K562 (cell line): Measurements from ENCODE around the gene TPD52L1. TPM values are rescaled to one million over a fixed set of nuclear protein-coding genes. Genes with fewer than 3 reads are reported as not detected.

Experiments used
- ATAC-seq: fragments of 200-7000 bp; cut with Tn5 transposase; 3 replicates; pipeline ENCODE4 v1.9.1; 2020; ENCODE audit warnings: moderate library complexity
- BruUV-seq: library from RNA; stranded (reverse); fragments of 400-500 nt; replicated peaks from 2 replicates; lab custom pipeline; 2021; lab: Mats Ljungman, UMichigan
- CTCF ChIA-PET: fragments of 300-600 bp; formaldehyde crosslinking; extraction: SDS; loops from one replicate; lab custom pipeline; 2021; ENCODE audit warnings: low intra/inter-chr PET ratio; lab: Yijun Ruan, JAX
- POLR2A ChIA-PET: fragments of 300-600, 350-650 bp; sonication (Branson Sonifier 250); formaldehyde crosslinking; extraction: SDS; loops from one replicate; lab custom pipeline; 2021; ENCODE audit warnings: antibody characterized with exemption, inconsistent platforms; lab: Yijun Ruan, JAX
- DNase-seq, 4 experiments: peaks; one replicate each; pipeline versions ENCODE4 v3.0.0 to v3.0.0-alpha.2; 2011 to 2018; ENCODE audit warnings: low spot score in 3 of 4, mixed read lengths in 3 of 4; ENCODE audit errors: extremely low read depth in 1 of 4
- FAIRE-seq: peaks from 2 replicates; lab custom pipeline; 2011; peaks lifted over from hg19 to GRCh38; lab: Jason Lieb, UNC
- H2AFZ ChIP-seq: 2 replicates; pipeline ENCODE4 v1.6.0; 2011; ENCODE audit warnings: low read depth, low read length, control low read depth, inconsistent platforms
- H3K27ac ChIP-seq: fragments of 200-600 bp; 3 replicates; pipeline ENCODE4 v1.8.0; 2011; ENCODE audit warnings: low read depth, mild to moderate bottlenecking, control low read depth, inconsistent platforms, low read length, moderate library complexity, mixed read lengths; ENCODE audit errors: extremely low read depth
- H3K27me3 ChIP-seq, 2 experiments: fragments of 300-600 bp in 1 of 2; 2 replicates in 1 of 2; 3 replicates in 1 of 2; pipeline versions ENCODE4 v1.6.0 to v1.8.0; 2011; ENCODE audit warnings: inconsistent platforms in 2 of 2, low read length in 2 of 2, mild to moderate bottlenecking in 1 of 2, mixed read lengths in 1 of 2, moderate library complexity in 1 of 2; ENCODE audit not compliant: control insufficient read depth in 2 of 2, insufficient read depth in 2 of 2
- H3K36me3 ChIP-seq: fragments of 300-600 bp; 3 replicates; pipeline ENCODE4 v1.8.0; 2011; ENCODE audit warnings: mild to moderate bottlenecking, low read length, inconsistent platforms; ENCODE audit not compliant: control insufficient read depth, insufficient read depth
- H3K4me1 ChIP-seq, 2 experiments: fragments of 200-600 bp in 1 of 2; replicated peaks in 1 of 2; 2 replicates in 1 of 2; 3 replicates in 1 of 2; pipeline versions ENCODE4 v1.5.1 to v1.8.0; 2011; ENCODE audit warnings: inconsistent platforms in 2 of 2, low read length in 2 of 2, mild to moderate bottlenecking in 1 of 2, mixed read lengths in 1 of 2, moderate library complexity in 1 of 2; ENCODE audit not compliant: control insufficient read depth in 2 of 2, insufficient read depth in 2 of 2
- H3K4me2 ChIP-seq: 2 replicates; pipeline ENCODE4 v1.6.1; 2011; ENCODE audit warnings: low read length, control low read depth, inconsistent platforms, mixed read lengths; ENCODE audit not compliant: insufficient read depth
- H3K4me3 ChIP-seq: fragments of 200-600 bp; sonication (generic), shearing (Covaris generic); 2 replicates; pipeline ENCODE4 v1.5.1; 2016; ENCODE audit warnings: control low read depth, inconsistent platforms
- H3K79me2 ChIP-seq: fragments of 200-600 bp; 3 replicates; pipeline ENCODE4 v1.8.0; 2011; ENCODE audit warnings: low read length, inconsistent platforms; ENCODE audit not compliant: control insufficient read depth, insufficient read depth
- H3K9ac ChIP-seq, 2 experiments: 2 replicates each; pipeline versions ENCODE4 v1.6.0 to v1.6.1; 2011; ENCODE audit warnings: low read depth in 2 of 2, low read length in 2 of 2, control low read depth in 1 of 2, inconsistent platforms in 1 of 2, mild to moderate bottlenecking in 1 of 2, mixed read lengths in 1 of 2; ENCODE audit not compliant: insufficient read depth in 1 of 2
- H3K9me1 ChIP-seq: one replicate; pipeline ENCODE4 v1.6.0; 2011; ENCODE audit warnings: inconsistent platforms, mild to moderate bottlenecking, low read length, moderate library complexity; ENCODE audit not compliant: control insufficient read depth, insufficient read depth
- H3K9me3 ChIP-seq: replicated peaks from 2 replicates; pipeline ENCODE4 v1.5.1; 2011; ENCODE audit warnings: low read depth, low read length, inconsistent platforms; ENCODE audit not compliant: control insufficient read depth, insufficient read depth
- H4K20me1 ChIP-seq: replicated peaks from 2 replicates; pipeline ENCODE4 v1.6.1; 2011; ENCODE audit warnings: low read length, inconsistent platforms, mixed read lengths; ENCODE audit not compliant: control insufficient read depth, insufficient read depth
- ARID1B ChIP-seq: fragments of 450-650 bp; IDR thresholded peaks from 2 replicates; pipeline ENCODE4 v1.6.1; 2016; ENCODE audit warnings: antibody characterized with exemption, mild to moderate bottlenecking, inconsistent platforms
- ATF3 ChIP-seq, 2 experiments: fragments of 450-650 bp in 1 of 2; sonication (generic) in 1 of 2; formaldehyde crosslinking in 1 of 2; IDR thresholded peaks in 1 of 2; conservative IDR thresholded peaks in 1 of 2; 2 replicates each; pipeline versions ENCODE4 v1.6.1 to v1.8.1; 2016 to 2023; ENCODE audit warnings: mild to moderate bottlenecking in 2 of 2, moderate library complexity in 2 of 2, inconsistent platforms in 1 of 2, missing genetic modification reagents in 1 of 2
- NCOA2 ChIP-seq, 2 experiments: fragments of 450-650 bp; IDR thresholded peaks; 2 replicates each; pipeline ENCODE4 v1.6.1; 2018; ENCODE audit warnings: mild to moderate bottlenecking in 2 of 2, moderate library complexity in 1 of 2; ENCODE audit not compliant: partially characterized antibody in 2 of 2
- NCOA4 ChIP-seq: fragments of 450-650 bp; IDR thresholded peaks from 2 replicates; pipeline ENCODE4 v1.6.1; 2018; ENCODE audit warnings: mild to moderate bottlenecking; ENCODE audit not compliant: partially characterized antibody
- RUNX1 ChIP-seq: sonication (generic); IDR thresholded peaks from 2 replicates; pipeline ENCODE4 v1.6.1; 2016; ENCODE audit warnings: antibody characterized with exemption, low read depth
- ZBTB40 ChIP-seq, 2 experiments: fragments of 450-650 bp in 1 of 2; sonication (generic) in 1 of 2; formaldehyde crosslinking in 1 of 2; IDR thresholded peaks; 2 replicates each; pipeline versions ENCODE4 v1.7.1 to v1.9.0; 2016 to 2022; ENCODE audit warnings: inconsistent platforms in 1 of 2, mild to moderate bottlenecking in 1 of 2, missing genetic modification reagents in 1 of 2
- WGBS: fragments of 100-300 bp; shearing (Covaris generic); methylation state at CpG from one replicate; pipeline ENCODE4 v1.1.6; 2016; ENCODE audit warnings: low coverage, mixed read lengths; ENCODE audit not compliant: insufficient coverage; ENCODE audit errors: missing lambda C conversion rate; 5-methylcytosine and 5-hydroxymethylcytosine counted together
- in situ Hi-C: fragments of 300-500 bp; cut with MboI; formaldehyde crosslinking; loops from 4 replicates; pipeline ENCODE4 v1.15.0; 2018; ENCODE audit warnings: inconsistent platforms, mixed read lengths
- intact Hi-C: fragments of 100-400 bp; cut with micrococcal nuclease; formaldehyde crosslinking; loops from 2 replicates; pipeline ENCODE4 v1.14.2; 2022
- polyA plus RNA-seq, 8 experiments: library from polyadenylated mRNA; depleted of rRNA in 4 of 8; stranded (reverse) in 5 of 8; unstranded in 3 of 8; fragments of >200 nt; fragmentation: Nextera tagmentation in 2 of 8; fragmentation: Illumina TruSeq in 1 of 8; extraction: Ambion mirVana in 2 of 8; extraction: Trizol in 1 of 8; gene quantifications; 2 replicates each; pipeline versions ENCODE4 v1.2.1 to v1.2.3, GENCODE V29; 2011 to 2014; ENCODE audit warnings: inconsistent platforms in 1 of 8, missing spikeins in 1 of 8
- total RNA-seq, 7 experiments: library from RNA; depleted of rRNA in 6 of 7; stranded (reverse); fragments of >200 nt in 6 of 7; fragmentation: Illumina TruSeq in 2 of 7; extraction: Trizol in 2 of 7; gene quantifications; 2 replicates each; pipeline versions ENCODE4 v1.2.1 to v1.2.3, GENCODE V29; 2011 to 2021; ENCODE audit warnings: low replicate concordance in 1 of 7

The TPD52L1 gene
- total and polyA plus RNA-seq, 9 of the 15 experiments (the other 6 are each of a cell fraction or from before 2014, with no cell fraction given) = 12.9 to 149 (median 75.7) TPM

- TF ChIP-seq ARID1B (peak; percentile 60), NCOA4 (no peak)
These were observed 49.1 kb upstream of the TPD52L1 start (continued) for GRCh38 chr6:125104425-125104824.

- intact Hi-C loops (no loop called here), in situ Hi-C loops (no loop called here)
- Histone ChIP-seq H3K4me1 (peaks cover 0 to 11% of the 10 kb centered on the region in 2 experiments; a peak in 3 of 5 replicates), H3K4me2 (no peak overlapping the region), H3K27ac (no peak overlapping the region), H3K36me3 (no peaks in the 10 kb centered on the region), H4K20me1 (no peaks in the 10 kb centered on the region), H3K4me3 (no peak overlapping the region), H3K9ac (no peak overlapping the region), H3K9me3 (peaks cover 18% of the 10 kb centered on the region), H3K79me2 (no peaks in the 10 kb centered on the region), H3K9me1 (no peaks in the 10 kb centered on the region), H3K27me3 (no peaks in the 10 kb centered on the region), H2AFZ (peak overlapping the region; percentile 34; the same call in 1 of the 2 replicates)
- 83% methylated on average over 5 of the region's 5 CpGs for WGBS
- no peak for DNase-seq
- CTCF ChIA-PET = no interaction called here
- no peak for ATAC-seq
- no peak for TF ChIP-seq NCOA2 (IDR thresholded peaks at IDR 0.05; ENCODE audit: partially characterized antibody in 2 of 2)
- TF ChIP-seq ZBTB40 (IDR thresholded peaks at IDR 0.05) = 0 out of 2 replicates have a peak, but pooled peaks have one; percentile 48
- TF ChIP-seq ZBTB40 (CRISPR knock-in tag; IDR thresholded peaks at IDR 0.05) = no peak
- no peak for TF ChIP-seq RUNX1
- TF ChIP-seq ATF3 (IDR thresholded peaks at IDR 0.05) = 0 out of 2 replicates have a peak, but pooled peaks have one; percentile 23
- TF ChIP-seq ATF3 (CRISPR knock-in tag; conservative IDR thresholded peaks at IDR 0.05) = no peak
- no peak for FAIRE-seq
- POLR2A ChIA-PET = interaction anchor here (0.8 kb wide), 1 partner anchor 10 kb away, joined by 6 read pairs; no protein-coding TSS in a partner anchor
- BruUV-seq = no TSS peak
These were observed 46.5 kb upstream of the TPD52L1 start for GRCh38 chr6:125107048-125107447.
